HG02981 (cell line): ENCODE results near the gene NCK1.
"Not testable (repeated sequence)": the region's sequence is repeated elsewhere in the genome, so short reads cannot be mapped to it uniquely, and the experiment has no call there.

ENCODE experiments used
- ATAC-seq: cut with Tn5 transposase; IDR thresholded peaks from one replicate; pipeline ENCODE4 v1.9.1; 2021; ENCODE audit warnings: mild to moderate bottlenecking, moderate library complexity; ENCODE audit not compliant: unreplicated experiment

NCK1 gene

DNA sequence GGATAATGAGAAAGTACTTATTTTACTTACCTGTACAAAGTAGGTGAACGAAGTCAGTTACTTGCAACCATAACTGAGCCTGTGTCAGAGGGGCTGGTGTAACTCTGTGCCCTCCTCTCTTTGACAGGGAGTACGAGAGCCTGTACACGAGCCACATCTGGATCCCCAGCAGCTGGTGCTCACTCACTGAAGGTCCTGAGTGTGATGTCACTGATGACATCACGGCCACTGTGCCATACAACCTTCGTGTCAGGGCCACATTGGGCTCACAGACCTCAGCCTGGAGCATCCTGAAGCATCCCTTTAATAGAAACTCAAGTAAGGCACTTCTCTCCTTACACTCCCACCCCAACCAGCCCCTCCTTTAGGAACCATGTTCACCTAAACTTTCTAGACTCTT, 120.0 kb downstream of the NCK1 start:
- no peak for ATAC-seq

DNA sequence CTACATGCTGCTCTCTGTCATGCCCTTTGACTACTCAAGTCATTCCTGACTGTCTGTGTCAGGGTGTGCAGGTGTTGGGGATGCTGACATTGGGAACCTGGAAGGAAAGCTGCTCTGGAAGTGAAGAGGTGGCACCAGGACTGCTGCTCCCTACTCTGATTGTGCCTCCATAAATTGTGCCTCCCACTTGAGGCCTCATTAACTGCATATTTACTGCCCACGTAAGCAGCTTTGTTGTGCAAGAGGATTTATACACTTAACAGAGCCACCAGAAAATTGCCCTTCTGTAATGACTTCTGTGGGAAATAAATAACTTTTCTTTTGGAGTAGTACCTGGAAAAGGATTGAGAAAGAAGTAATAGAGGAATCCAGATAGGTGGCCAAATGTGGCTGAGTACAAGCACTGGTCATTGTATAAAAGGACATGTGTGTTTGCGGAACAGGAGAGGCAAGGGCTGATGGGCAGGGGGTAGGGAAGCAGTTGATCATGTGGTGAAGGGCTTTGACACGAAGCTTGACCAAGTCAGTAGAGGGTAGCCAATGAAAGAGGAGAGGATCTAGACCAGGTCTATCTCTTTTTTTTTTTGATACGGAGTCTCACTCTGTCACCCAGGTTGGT, 120.6 kb downstream of the NCK1 start:
- no peak for ATAC-seq

DNA sequence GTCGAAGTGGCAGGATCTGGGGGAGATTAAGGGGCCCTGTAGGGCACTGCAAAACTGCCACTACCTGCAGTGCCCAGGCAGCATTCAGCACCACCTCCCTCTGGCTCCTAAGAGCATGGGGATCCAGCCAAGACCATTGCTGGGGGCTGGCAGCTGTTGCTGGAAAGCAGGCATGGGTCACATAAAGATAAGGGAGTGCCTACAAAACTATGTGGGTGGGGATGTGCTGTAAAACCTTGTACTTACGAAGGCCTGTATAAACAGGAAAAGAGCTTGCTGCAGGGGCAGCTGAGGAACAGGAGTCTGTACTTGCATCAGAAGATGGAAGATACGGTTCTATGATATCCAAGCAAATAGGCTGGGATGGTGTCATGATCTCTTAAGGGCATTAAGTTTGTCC, 122.8 kb downstream of the NCK1 start:
- ATAC-seq, result no peak

DNA sequence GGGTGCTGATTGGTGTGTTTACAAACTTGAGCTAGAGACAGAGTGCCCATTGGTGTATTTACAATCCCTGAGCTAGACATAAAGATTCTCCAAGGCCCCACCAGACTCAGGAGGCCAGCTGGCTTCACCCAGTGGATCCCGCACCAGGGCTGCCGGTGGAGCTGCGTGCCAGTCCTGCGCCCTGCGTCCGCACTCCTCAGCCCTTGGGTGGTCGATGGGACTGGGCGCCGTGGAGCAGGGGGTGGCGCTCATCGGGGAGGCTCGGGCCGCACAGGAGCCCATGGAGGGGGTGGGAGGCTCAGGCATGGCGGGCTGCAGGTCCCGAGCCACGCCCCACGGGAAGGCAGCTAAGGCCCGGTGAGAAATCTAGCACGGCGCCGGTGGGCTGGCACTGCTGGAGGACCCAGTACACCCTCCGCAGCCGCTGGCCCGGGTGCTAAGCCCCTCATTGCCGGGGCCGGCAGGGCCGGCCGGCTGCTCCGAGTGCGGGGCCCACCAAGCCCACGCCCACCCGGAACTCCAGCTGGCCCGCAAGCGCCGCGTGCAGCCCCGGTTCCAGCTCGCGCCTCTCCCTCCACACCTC, 125.5 kb downstream of the NCK1 start:
- ATAC-seq, result not testable (repeated sequence)

DNA sequence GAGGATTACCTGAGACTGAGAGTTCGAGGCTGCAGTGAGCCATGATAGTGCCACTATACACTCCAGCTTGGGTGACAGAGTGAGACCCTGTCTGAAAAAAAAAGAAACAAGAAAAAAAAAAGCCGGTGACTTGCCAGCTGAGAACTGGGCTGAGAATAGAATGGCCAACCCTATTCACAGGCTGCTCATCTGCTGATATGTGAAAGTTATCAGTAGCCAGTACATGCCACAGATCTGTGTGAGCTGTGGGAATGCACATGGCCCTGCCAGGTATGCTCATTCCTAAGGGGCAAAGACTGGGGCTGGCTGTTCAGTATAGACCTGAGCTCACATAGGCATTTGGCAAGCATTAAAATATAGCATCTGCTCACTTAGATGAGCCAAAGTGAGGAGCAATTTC, 126.6 kb downstream of the NCK1 start:
- ATAC-seq, result no peak

DNA sequence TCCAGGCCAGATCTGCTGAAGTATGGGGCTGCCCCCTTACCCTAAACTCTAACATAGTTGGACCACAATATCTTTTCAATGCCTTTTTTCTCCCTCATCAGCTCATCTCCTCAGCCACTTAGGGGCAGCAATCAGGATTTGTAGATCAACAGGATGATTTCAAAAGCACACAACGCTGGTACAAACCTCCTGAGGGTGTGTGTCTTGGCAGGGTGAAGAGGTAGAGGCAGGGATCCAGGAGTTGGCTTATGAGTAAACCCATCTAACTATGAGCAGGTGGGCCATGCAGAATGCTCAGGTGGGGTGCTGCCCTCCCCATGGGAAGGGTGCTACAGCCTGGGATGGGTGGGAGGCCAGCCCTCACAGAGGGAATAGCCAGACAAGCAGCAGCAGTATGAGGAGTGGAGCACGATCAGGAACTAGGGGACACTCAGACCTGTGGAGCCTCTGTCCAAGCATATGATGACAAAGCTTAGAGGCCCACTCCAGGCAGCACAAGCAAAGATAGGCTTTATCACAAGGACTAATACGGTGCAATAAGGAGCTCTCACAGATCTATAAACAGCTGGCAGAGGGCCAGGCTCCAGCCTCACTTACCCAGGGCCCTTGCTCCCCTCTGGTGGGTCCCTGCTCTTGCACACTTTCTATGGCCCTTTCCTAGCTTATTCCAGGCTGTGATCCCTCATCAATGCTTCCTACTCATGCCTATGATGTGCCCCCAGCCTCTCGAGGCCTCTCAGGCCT, 127.9 kb downstream of the NCK1 start:
- no peak for ATAC-seq

DNA sequence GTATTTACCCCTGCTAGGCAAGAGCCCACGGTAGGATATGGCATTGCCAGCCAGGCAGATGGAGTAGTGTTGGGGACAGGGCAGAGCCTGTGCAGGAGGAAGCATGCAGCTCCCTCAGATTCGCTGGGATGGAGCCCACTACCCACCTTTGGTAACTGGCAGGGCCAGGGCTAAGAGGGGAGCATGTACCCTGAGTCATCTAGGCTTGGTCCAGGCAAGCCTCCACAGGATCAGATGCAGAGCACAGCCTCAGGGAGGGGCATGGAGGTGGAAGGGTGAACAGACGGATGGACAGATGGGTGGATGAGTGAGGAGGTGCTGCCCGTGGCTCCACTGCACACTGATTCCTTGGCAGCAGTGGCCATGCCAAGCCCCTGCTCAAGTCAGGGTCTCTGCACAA, 128.8 kb downstream of the NCK1 start:
- ATAC-seq, result no peak

DNA sequence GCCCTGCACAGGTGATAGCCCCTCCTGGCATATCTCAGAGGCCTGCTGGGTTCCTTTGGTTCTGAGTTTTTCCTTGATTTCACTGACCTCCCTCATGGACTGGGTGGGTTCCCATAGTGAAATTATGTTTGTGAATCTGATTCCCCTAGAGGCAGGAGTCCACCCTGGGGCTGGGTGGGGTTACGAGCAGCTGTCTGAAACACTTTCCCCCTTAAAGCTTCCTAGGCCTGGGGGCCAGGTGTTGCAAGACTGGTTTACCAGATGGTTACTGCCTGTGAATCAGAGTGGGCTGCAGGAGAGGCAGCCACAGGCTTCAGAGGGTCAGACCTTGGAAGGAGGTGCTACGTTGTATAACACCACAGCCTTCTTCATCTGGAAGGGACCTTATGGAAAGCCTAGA, 130.1 kb downstream of the NCK1 start:
- ATAC-seq, result no peak

DNA sequence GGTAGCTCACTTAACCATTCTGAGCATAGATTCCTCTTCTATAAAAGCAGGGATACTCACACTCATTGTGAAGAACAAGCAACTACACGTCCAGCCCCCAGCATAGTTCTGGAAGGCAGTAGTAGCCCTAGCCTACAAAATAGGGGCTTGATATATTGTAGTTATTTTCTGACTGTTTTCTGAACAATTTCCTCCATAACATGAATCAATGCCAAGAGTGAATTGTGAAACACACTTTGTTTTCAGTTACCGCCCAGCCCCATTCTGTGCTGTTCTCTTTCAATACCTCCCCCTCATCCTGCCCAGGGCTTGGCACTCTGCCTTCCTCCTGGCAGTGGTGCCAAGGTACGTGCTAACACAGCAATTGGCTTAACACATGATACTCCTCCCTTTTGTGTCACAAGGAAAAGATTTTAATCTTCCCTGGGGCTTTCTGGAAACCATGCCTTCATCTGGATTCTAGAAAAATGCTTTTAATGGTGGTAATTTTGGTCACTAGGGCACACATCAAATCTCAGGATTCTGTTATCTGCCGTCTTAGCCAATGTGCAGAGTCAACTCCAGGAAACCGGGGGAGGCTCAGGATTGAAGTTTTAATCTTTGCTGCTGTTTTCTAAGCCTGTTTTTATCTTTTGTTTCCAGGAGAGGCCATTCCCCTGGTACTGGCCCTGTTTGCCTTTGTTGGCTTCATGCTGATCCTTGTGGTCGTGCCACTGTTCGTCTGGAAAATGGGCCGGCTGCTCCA, 132.9 kb downstream of the NCK1 start:
- no peak for ATAC-seq

DNA sequence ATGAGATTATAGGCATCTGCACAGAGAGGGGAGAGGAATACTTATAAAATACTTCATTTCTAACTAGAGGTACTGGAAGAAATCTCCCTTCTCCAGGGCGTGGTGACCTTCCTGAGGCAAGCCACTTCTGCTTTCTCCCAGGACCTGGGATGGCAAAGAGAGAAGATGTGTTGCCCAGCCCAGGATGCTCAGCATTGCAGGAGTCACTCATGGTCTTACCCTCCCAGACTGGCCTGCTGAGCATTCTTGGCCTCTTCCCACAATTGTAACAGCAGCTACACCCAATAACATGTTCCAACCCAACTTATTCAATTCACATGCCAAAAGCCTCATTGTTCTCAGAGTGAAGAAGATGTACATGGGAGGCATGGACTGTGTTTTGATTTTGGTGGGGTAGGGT, 133.6 kb downstream of the NCK1 start:
- no peak for ATAC-seq
